Bronchial epithelial cell (primary cell): ENCODE results near the gene MYO1C. TPM values are rescaled to one million over a fixed set of nuclear protein-coding genes. Genes with fewer than 3 reads are reported as not detected.
"Not testable (repeated sequence)": the region's sequence is repeated elsewhere in the genome, so short reads cannot be mapped to it uniquely, and the experiment has no call there.

Experiments
- DNase-seq: peaks from one replicate; pipeline ENCODE4 v3.0.0-alpha.2; 2010; ENCODE audit warnings: low read depth
- FAIRE-seq: peaks from 2 replicates; lab custom pipeline; 2011; peaks lifted over from hg19 to GRCh38; lab: Jason Lieb, UNC
- H3K27me3 ChIP-seq: 2 replicates; pipeline ENCODE4 v1.5.1; 2011; ENCODE audit warnings: low read length; ENCODE audit not compliant: control insufficient read depth, insufficient read depth
- H3K36me3 ChIP-seq: 2 replicates; pipeline ENCODE4 v1.5.1; 2011; ENCODE audit warnings: low read length; ENCODE audit not compliant: control insufficient read depth, insufficient read depth
- H3K4me3 ChIP-seq: 2 replicates; pipeline ENCODE4 v1.5.1; 2011; ENCODE audit warnings: mild to moderate bottlenecking, low read depth, low read length, control low read depth
- total RNA-seq: library from RNA; depleted of rRNA; stranded (reverse); fragments of >200 nt; gene quantifications from 2 replicates; pipeline ENCODE4 v1.2.1, GENCODE V29; 2014
- TF ChIP-seq, protein P1 (sequence below): IDR thresholded peaks from 2 replicates; pipeline ENCODE4 v1.5.1; 2011; ENCODE audit warnings: mild to moderate bottlenecking, moderate library complexity, low read length, control low read depth, inconsistent platforms; ENCODE audit not compliant: insufficient read depth, severe bottlenecking

Gene MYO1C
- total RNA-seq, 1 donor from 2014 or later, result 80.3 TPM

DNA sequence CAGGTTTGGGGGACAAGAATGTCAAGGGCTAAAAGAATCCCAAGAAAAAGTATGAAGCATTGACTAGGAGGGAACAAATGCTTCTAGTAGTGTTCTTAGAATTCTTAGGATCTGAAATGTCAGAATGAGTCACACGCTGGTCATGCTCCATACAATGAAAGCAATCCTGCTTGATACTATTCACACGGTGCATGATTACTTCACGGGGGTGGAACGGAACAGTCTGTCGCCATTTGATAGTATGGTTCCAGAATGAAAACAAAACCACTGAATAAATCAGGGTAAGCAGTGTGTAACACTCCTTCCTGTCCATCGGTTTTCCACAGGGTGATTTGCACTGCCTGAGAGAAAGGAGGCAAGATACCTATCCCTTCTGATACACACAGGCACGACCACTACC, 69.6 kb downstream of the MYO1C start:
- TF ChIP-seq, protein P1, sequence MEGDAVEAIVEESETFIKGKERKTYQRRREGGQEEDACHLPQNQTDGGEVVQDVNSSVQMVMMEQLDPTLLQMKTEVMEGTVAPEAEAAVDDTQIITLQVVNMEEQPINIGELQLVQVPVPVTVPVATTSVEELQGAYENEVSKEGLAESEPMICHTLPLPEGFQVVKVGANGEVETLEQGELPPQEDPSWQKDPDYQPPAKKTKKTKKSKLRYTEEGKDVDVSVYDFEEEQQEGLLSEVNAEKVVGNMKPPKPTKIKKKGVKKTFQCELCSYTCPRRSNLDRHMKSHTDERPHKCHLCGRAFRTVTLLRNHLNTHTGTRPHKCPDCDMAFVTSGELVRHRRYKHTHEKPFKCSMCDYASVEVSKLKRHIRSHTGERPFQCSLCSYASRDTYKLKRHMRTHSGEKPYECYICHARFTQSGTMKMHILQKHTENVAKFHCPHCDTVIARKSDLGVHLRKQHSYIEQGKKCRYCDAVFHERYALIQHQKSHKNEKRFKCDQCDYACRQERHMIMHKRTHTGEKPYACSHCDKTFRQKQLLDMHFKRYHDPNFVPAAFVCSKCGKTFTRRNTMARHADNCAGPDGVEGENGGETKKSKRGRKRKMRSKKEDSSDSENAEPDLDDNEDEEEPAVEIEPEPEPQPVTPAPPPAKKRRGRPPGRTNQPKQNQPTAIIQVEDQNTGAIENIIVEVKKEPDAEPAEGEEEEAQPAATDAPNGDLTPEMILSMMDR, result no peak
- DNase-seq, result peak; percentile 98
- Histone ChIP-seq H3K27me3 (no peaks in the 10 kb centered on the region), H3K4me3 (no peak overlapping the region), H3K36me3 (peaks cover 4% of the 10 kb centered on the region)
- peak; percentile 89 for FAIRE-seq

DNA sequence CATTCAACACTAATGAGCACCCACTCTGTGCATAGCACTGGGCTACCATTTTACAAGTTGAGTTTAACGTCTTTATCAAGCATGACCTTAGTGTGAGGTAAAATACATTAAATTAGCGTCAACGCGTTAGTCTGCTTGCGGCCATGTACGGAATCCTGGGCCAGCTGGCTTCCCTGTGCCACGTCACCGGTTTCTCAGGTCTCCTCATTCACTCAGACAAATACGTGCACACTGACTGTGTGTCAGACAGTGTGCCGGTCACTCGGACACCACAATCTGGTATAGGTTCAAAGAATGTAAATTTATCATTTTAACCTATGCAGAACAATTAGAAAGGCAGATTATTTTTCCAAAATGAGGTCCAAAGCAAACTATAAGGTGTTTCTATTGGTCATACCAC, 71.0 kb downstream of the MYO1C start:
- H3K4me3 ChIP-seq, result no peak overlapping the region
- H3K27me3 ChIP-seq, result no peaks in the 10 kb centered on the region
- TF ChIP-seq, protein P1, result no peak
- H3K36me3 ChIP-seq, result peaks cover 4% of the 10 kb centered on the region
- DNase-seq (no peak), FAIRE-seq (no peak)

DNA sequence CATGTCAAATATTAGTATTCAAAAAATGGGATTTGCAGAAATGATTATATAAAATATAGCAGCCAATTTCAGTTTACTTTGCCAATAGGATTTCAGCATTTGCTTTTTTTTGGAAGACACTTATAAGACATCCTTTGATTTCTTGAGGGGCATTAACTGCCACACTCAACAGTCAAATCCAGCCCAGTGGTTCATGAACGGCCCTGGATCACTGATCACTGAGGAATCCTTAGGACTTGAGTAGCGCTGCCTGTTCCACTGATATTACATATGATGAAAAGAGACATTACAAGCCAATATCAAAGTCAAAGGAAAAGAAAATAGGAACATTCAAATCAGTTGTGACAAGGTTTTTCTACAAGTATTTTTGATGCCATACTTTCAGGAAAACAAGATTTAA, 71.5 kb downstream of the MYO1C start:
- Histone ChIP-seq H3K4me3 (no peak overlapping the region), H3K36me3 (peaks cover 4% of the 10 kb centered on the region), H3K27me3 (no peaks in the 10 kb centered on the region)
- DNase-seq (no peak), FAIRE-seq (no peak)
- TF ChIP-seq, protein P1, result no peak

DNA sequence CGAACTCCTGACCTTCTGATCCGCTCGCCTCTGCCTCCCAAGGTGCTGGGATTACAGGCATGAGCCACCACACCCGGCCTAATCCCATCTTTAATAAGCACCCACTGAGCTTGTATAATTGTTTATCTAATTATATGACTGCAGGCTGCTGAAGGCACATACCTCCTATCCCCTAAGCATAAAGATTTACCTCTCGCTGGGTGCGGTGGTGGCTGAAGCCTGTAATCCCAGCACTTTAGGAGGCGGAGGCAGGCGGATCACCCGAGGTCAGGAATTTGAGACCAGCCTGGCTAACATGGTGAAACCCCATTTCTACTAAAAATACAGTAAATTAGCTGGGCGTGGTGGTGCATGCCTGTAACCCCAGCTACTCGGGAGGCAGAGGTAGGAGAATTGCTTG, 72.3 kb downstream of the MYO1C start:
- no peak for DNase-seq
- no peak for FAIRE-seq
- TF ChIP-seq, protein P1, result no peak
- no peaks in the 10 kb centered on the region for H3K27me3 ChIP-seq
- peaks cover 3% of the 10 kb centered on the region for H3K36me3 ChIP-seq
- H3K4me3 ChIP-seq, result no peak overlapping the region

DNA sequence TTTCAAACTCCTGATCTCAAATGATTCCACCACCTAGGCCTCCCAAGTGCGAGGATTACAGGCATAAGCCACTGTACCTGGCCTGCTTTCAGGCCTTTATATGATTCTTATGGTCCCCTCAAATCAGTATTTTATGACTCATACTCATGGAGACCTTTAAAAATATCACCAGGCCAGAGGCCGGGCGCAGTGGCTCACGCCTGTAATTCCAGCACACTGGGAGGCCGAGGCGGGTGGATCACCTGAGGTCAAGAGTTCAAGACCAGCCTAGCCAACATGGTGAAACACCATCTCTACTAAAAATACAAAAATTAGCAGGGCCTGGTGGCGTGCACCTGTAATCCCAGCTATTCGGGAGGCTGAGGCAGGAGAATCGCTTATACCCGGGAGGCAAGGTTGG, 74.0 kb downstream of the MYO1C start:
- not testable (repeated sequence) for FAIRE-seq, DNase-seq, H3K4me3 ChIP-seq, H3K27me3 ChIP-seq, H3K36me3 ChIP-seq

DNA sequence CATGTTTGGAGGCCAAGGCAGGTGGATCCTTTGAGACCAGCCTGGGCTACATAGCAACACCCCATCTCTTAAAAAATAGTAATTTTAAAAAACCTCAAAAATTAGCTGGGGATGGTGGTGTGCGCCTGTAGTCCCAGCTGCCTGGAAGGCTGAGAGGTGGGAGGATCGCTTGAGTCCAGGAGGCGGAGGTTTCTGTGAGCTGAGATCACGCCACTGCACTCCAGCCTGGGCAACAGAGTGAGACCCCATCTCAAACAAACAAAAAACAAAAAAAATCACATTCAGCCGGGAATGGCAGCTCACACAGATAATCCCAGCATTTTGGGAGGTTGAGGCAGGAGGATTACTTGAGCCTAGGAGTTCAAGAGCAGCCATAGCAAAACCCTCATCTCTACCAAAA, 76.1 kb downstream of the MYO1C start:
- TF ChIP-seq, protein P1, result no peak
- no peak for FAIRE-seq
- no peaks in the 10 kb centered on the region for H3K27me3 ChIP-seq
- peaks cover 1% of the 10 kb centered on the region for H3K36me3 ChIP-seq
- H3K4me3 ChIP-seq, result no peak overlapping the region
- DNase-seq, result no peak
